ENCODE measurements around the gene STPG4. TPM values are rescaled to one million over a fixed set of nuclear protein-coding genes. Genes with fewer than 3 reads are reported as not detected.

Gene STPG4
- total RNA-seq, 1 donor from 2014 or later = 0.60 TPM

DNA sequence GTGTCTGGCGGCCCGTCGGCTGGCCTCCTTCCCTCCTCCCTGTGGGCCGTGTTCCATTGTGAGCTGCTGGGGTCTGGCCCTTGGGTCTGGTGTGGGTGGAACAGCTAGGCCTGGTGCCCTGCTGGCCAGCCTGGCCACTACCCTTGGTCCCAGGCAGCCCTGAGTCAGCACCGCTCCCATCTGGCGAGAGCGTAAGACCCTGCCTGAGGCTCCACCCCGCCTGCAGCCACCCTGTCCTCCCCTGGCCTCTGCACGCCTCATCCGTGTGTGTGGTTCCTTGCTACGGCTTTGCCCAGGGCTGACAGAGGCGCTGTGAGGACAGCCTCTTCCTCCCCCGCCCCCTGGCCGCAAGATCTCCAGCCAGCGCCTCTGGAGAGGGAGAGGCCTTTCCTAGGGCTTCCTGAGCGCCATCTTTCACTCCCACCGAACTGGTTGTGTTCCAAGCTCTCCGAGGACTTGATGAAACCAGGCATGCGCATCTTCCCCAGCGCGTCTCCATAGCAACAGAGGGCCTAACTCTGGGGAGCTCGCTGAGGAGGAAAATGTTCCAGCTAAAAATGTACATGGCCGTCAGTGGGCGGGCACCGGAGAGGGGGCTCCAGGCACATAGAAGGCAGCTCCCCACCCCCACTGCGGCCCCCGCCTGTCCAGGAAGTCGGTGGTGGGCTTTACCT, 83.0 kb downstream of the STPG4 start:
- H3K4me3 Mint-ChIP-seq = peak overlapping the region; percentile 70
- intact Hi-C loops (cut with micrococcal nuclease) = no loop called here
- ATAC-seq (ENCODE audit: low read depth) = no peak
- ChIA-PET POLR2A (interaction anchor here (1.4 kb wide), 2 partner anchors 14 to 88 kb away, joined by 4 read pairs; no protein-coding TSS in a partner anchor), CTCF (interaction anchor here (1.3 kb wide), 1 partner anchor 251 kb away, joined by 4 read pairs; no protein-coding TSS in a partner anchor)
- DNase-seq = no peak
- peak overlapping the region; percentile 96 for H3K27ac Mint-ChIP-seq
- H3K9me3 Mint-ChIP-seq = no peaks in the 10 kb centered on the region
- TF ChIP-seq, protein P1, sequence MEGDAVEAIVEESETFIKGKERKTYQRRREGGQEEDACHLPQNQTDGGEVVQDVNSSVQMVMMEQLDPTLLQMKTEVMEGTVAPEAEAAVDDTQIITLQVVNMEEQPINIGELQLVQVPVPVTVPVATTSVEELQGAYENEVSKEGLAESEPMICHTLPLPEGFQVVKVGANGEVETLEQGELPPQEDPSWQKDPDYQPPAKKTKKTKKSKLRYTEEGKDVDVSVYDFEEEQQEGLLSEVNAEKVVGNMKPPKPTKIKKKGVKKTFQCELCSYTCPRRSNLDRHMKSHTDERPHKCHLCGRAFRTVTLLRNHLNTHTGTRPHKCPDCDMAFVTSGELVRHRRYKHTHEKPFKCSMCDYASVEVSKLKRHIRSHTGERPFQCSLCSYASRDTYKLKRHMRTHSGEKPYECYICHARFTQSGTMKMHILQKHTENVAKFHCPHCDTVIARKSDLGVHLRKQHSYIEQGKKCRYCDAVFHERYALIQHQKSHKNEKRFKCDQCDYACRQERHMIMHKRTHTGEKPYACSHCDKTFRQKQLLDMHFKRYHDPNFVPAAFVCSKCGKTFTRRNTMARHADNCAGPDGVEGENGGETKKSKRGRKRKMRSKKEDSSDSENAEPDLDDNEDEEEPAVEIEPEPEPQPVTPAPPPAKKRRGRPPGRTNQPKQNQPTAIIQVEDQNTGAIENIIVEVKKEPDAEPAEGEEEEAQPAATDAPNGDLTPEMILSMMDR (IDR thresholded peaks at IDR 0.05) = no peak
- H3K4me1 Mint-ChIP-seq = peaks cover 68% of the 10 kb centered on the region
- no peaks in the 10 kb centered on the region for H3K27me3 Mint-ChIP-seq
- peaks cover 77% of the 10 kb centered on the region for H3K36me3 Mint-ChIP-seq (ENCODE audit: low read depth)

DNA sequence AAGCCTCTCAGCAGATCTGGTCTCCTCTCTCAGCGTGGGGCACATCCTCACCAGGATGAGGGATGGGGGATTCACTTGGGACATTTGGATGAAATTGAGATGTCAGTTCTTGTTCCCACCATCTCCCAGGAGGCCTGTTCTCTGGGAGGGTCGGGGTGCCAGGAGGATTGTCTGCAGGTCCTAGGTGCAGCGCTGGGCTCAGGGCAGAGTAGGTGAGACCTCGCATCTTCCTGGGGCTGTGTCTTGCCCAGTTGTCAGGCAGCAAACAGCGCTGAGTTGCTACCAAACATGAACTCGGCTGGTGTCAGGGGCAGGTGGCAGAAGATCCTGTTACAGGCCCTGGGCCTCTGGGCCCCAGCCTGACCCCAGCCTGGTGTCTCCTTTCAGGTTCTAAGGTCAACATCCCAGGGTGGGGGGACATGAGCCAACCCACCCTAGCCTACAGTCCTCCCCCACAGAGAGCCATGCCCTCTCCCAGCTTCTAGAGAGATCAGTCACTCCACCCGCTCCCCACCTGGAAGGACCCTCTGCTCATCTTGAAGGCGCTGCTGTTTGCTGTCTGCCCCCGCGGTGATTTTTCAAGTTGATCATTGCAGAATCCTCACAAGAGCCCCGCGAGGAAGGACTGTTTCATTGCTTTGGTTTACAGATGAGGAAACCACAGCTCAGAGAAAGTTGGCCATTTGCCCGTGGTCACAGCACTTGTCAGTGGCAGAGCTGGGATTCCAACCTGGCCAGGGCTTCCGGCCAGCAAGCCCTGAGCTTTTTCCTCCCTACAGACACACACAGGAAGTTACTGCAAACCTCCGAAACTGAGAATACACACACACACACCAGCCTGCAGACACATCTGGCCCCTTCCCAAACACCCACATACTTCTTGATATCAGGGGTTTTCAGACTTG, 83.9 kb downstream of the STPG4 start:
- peaks cover 78% of the 10 kb centered on the region for H3K36me3 Mint-ChIP-seq (ENCODE audit: low read depth)
- H3K4me1 Mint-ChIP-seq = peaks cover 64% of the 10 kb centered on the region

DNA sequence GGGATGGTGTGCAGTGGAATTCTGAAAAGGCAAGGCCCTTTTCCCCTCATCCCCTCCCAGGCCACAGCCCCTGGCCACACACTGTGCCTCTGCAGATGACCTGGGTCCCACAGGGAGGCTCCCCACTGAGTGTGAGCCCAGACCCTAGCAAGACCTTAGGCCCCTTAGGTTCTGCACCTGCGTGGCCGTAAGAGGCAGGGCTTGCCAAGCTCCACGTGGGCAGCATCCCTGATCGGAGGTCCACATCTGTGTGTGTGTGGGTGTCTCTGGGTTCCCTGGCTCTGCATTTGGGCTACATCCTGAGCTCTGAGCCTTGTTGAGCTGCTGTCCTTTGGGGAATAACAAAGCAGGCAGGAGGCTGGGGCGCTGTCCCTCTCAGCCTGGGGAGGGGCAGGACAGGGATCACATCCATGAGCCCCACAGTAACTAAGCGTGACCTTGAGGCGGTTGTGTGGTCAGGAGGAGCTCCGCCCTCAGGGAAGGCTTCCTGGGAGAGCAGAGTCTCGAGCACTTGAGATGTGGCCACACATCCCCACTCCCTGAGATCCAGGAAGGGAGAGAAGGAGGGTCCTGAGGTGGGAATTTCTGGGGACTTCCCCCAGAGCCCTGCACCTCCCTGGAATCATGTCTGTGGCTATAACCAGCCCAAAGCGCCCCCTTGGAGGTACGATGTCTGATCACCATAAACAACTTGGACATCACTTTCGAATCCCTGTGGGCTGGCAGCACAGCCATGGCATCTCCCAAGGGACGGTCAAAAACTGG, 84.8 kb downstream of the STPG4 start:
- Mint-ChIP-seq H3K9me3 (no peaks in the 10 kb centered on the region), H3K27me3 (no peaks in the 10 kb centered on the region), H3K36me3 (ENCODE audit: low read depth) (peaks cover 78% of the 10 kb centered on the region), H3K4me3 (no peak overlapping the region), H3K27ac (peak overlapping the region; percentile 96), H3K4me1 (peaks cover 62% of the 10 kb centered on the region)
- intact Hi-C loops (cut with micrococcal nuclease) = loop anchor here (2.0 kb wide), 1 partner anchor 16 kb away; no protein-coding TSS in a partner anchor
- TF ChIP-seq, protein P1 (IDR thresholded peaks at IDR 0.05) = no peak
- ATAC-seq (ENCODE audit: low read depth) = no peak
- POLR2A ChIA-PET = interaction anchor here (1.0 kb wide), 1 partner anchor 13 kb away, joined by 3 read pairs; no protein-coding TSS in a partner anchor
- DNase-seq = no peak
- CTCF ChIA-PET = no interaction called here

More for the DNA sequence above, 83.9 kb downstream of the STPG4 start:
- no peaks in the 10 kb centered on the region for H3K9me3 Mint-ChIP-seq
- ChIA-PET POLR2A (interaction anchor here (1.0 to 1.4 kb wide), 3 partner anchors 13 to 88 kb away, joined by 3 to 4 read pairs (median 4); no protein-coding TSS in a partner anchor), CTCF (no interaction called here)
- intact Hi-C loops (cut with micrococcal nuclease) = loop anchor here (2.0 kb wide), 1 partner anchor 16 kb away; no protein-coding TSS in a partner anchor
- peak overlapping the region; percentile 59 for H3K4me3 Mint-ChIP-seq
- TF ChIP-seq, protein P1 (IDR thresholded peaks at IDR 0.05) = no peak
- H3K27ac Mint-ChIP-seq = peak overlapping the region; percentile 96
- no peak for DNase-seq
- peak; percentile 16 for ATAC-seq (ENCODE audit: low read depth)
- no peaks in the 10 kb centered on the region for H3K27me3 Mint-ChIP-seq

DNA sequence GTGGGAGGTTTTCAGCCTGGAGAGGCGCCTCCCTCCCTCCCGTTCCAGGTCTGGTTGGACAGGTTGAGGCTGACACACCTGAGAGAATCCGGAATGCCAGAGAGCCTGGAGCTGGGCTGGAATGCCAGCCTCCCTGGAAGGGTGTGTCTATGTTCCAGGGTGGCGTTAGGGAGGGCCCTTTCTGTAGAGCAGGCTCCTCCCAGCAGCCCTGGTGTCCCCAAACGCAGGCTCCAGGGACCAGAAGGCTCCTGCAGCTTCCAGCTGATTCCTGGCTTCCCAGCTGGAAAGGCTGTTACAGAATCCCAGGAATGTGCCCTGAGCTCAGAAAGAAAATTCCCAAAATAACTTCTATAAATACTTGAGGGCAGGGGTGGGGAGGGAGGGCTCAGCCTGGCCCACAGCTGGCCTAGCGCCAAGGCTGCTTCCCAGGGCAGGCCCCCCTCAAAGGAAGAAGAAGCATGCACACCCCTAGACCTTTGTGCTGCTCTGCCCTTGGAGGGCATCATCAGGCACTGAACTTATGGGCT, 85.4 kb downstream of the STPG4 start:
- CTCF ChIA-PET = no interaction called here
- Mint-ChIP-seq H3K27ac (peak overlapping the region; percentile 73), H3K4me3 (no peak overlapping the region), H3K36me3 (ENCODE audit: low read depth) (peaks cover 80% of the 10 kb centered on the region), H3K4me1 (peaks cover 58% of the 10 kb centered on the region), H3K27me3 (no peaks in the 10 kb centered on the region), H3K9me3 (no peaks in the 10 kb centered on the region)
- ATAC-seq (ENCODE audit: low read depth) (no peak), DNase-seq (no peak)
- intact Hi-C loops (cut with micrococcal nuclease) = loop anchor here (2.0 kb wide), 1 partner anchor 17 kb away; no protein-coding TSS in a partner anchor
- TF ChIP-seq, protein P1 (IDR thresholded peaks at IDR 0.05) = no peak
- POLR2A ChIA-PET = interaction anchor here (0.7 to 1.0 kb wide), 2 partner anchors 12 to 169 kb away, joined by 3 to 11 read pairs; no protein-coding TSS in a partner anchor

Measured in activated B cell treated with CpG ODN at 0.5 μM for 24 hours (primary cell).